HepG2 (cell line): ENCODE data around the gene CFAP221. TPM values are rescaled to one million over a fixed set of nuclear protein-coding genes. Genes with fewer than 3 reads are reported as not detected.
A peak's percentile ranks its signal among the peaks of the same experiment; 100 is the strongest.

Experiments
- ATAC-seq: fragments of 200-7000 bp; cut with Tn5 transposase; 3 replicates; pipeline ENCODE4 v1.9.1; 2020; ENCODE audit warnings: mild to moderate bottlenecking, moderate library complexity
- BruUV-seq: library from RNA; stranded (reverse); fragments of 400-500 nt; replicated peaks from 2 replicates; lab custom pipeline; 2021; lab: Mats Ljungman, UMichigan
- CTCF ChIA-PET: fragments of 300-600 bp; formaldehyde crosslinking; extraction: SDS; loops from one replicate; lab custom pipeline; 2021; ENCODE audit warnings: low total read pairs, inconsistent platforms, low intra/inter-chr PET ratio; lab: Yijun Ruan, JAX
- POLR2A ChIA-PET: fragments of 350-600 bp; sonication (Branson Sonifier 250); formaldehyde crosslinking; loops from one replicate; lab custom pipeline; 2020; ENCODE audit warnings: antibody characterized with exemption, inconsistent platforms; lab: Yijun Ruan, JAX
- DNase-seq: peaks from one replicate; pipeline ENCODE4 v3.0.0-alpha.2; 2015; ENCODE audit warnings: low spot score
- FAIRE-seq: peaks from 3 replicates; lab custom pipeline; 2011; peaks lifted over from hg19 to GRCh38; lab: Jason Lieb, UNC
- H2AFZ ChIP-seq: one replicate; pipeline ENCODE4 v1.6.1; 2011; ENCODE audit warnings: low read length, inconsistent platforms
- H3K27ac ChIP-seq: fragments of 300-600 bp; 3 replicates; pipeline ENCODE4 v1.8.0; 2011; ENCODE audit warnings: mixed run types, mild to moderate bottlenecking, mixed read lengths, low read length, inconsistent platforms; ENCODE audit not compliant: insufficient read depth; ENCODE audit errors: extremely low read length
- H3K27me3 ChIP-seq, 2 experiments: fragments of 200-600 bp in 1 of 2; 2 replicates in 1 of 2; 3 replicates in 1 of 2; pipeline versions ENCODE4 v1.6.0 to v1.8.0; 2011; ENCODE audit warnings: low read length in 2 of 2, mild to moderate bottlenecking in 2 of 2, moderate library complexity in 2 of 2, inconsistent platforms in 1 of 2; ENCODE audit not compliant: insufficient read depth in 2 of 2, control insufficient read depth in 1 of 2
- H3K36me3 ChIP-seq, 2 experiments: fragments of 200-600 bp in 1 of 2; replicated peaks in 1 of 2; 2 replicates in 1 of 2; 3 replicates in 1 of 2; pipeline versions ENCODE4 v1.5.1 to v1.8.0; 2011; ENCODE audit warnings: low read length in 2 of 2, inconsistent platforms in 1 of 2; ENCODE audit not compliant: insufficient read depth in 2 of 2, control insufficient read depth in 1 of 2
- H3K4me1 ChIP-seq: 2 replicates; pipeline ENCODE4 v1.5.1; 2012; ENCODE audit warnings: low read length, inconsistent platforms; ENCODE audit not compliant: insufficient read depth
- H3K4me2 ChIP-seq: 2 replicates; pipeline ENCODE4 v1.6.0; 2011; ENCODE audit warnings: low read depth, low read length, inconsistent platforms
- H3K4me3 ChIP-seq, 3 experiments: fragments of 200-600 bp in 1 of 3; sonication (generic), shearing (Covaris generic) in 1 of 3; replicated peaks in 1 of 3; 2 replicates each; pipeline ENCODE4 v1.5.1; 2011 to 2016; ENCODE audit warnings: low read length in 3 of 3, inconsistent platforms in 2 of 3, low read depth in 2 of 3, mild to moderate bottlenecking in 2 of 3, control low read depth in 1 of 3, mixed read lengths in 1 of 3; ENCODE audit not compliant: insufficient read depth in 1 of 3
- H3K79me2 ChIP-seq: one replicate; pipeline ENCODE4 v1.6.1; 2011; ENCODE audit warnings: low read length, inconsistent platforms; ENCODE audit not compliant: insufficient read depth
- H3K9ac ChIP-seq: 2 replicates; pipeline ENCODE4 v1.6.0; 2011; ENCODE audit warnings: mild to moderate bottlenecking, low read depth, low read length, inconsistent platforms; ENCODE audit not compliant: insufficient read depth
- H3K9me3 ChIP-seq: 2 replicates; pipeline ENCODE4 v1.5.1; 2012; ENCODE audit warnings: mild to moderate bottlenecking, low read length
- H4K20me1 ChIP-seq: 2 replicates; pipeline ENCODE4 v1.6.0; 2011; ENCODE audit warnings: inconsistent platforms, mild to moderate bottlenecking, low read length, moderate library complexity; ENCODE audit not compliant: insufficient read depth
- ERF ChIP-seq: IDR thresholded peaks from 2 replicates; pipeline ENCODE4 v1.6.1; 2018; ENCODE audit warnings: missing biosample characterization, missing genetic modification reagents
- GRHL1 ChIP-seq: sonication (generic); formaldehyde crosslinking; conservative IDR thresholded peaks from 2 replicates; pipeline ENCODE4 v1.8.0; 2022; ENCODE audit warnings: missing genetic modification reagents
- HNRNPK ChIP-seq: fragments of 200-400 bp; formaldehyde crosslinking; IDR thresholded peaks from 2 replicates; pipeline ENCODE4 v1.6.1; 2018; ENCODE audit warnings: low read length, low read depth, moderate library complexity, mild to moderate bottlenecking; ENCODE audit not compliant: poor library complexity, severe bottlenecking
- PCBP2 ChIP-seq: fragments of 200-400 bp; formaldehyde crosslinking; optimal IDR thresholded peaks from 2 replicates; pipeline ENCODE3; 2018; ENCODE audit warnings: low read length, low read depth; ENCODE audit not compliant: poor library complexity, severe bottlenecking
- STAT6 ChIP-seq: sonication (generic); formaldehyde crosslinking; IDR thresholded peaks from 2 replicates; pipeline ENCODE4 v1.4.0; 2020; ENCODE audit warnings: missing genetic modification reagents, mild to moderate bottlenecking, borderline replicate concordance
- ZFP41 ChIP-seq: sonication (generic); formaldehyde crosslinking; IDR thresholded peaks from 2 replicates; pipeline ENCODE4 v1.4.0; 2020; ENCODE audit warnings: mild to moderate bottlenecking, missing genetic modification reagents, borderline replicate concordance
- ZNF20 ChIP-seq: sonication (generic); formaldehyde crosslinking; IDR thresholded peaks from 2 replicates; pipeline ENCODE4 v1.4.0; 2020; ENCODE audit warnings: mild to moderate bottlenecking, moderate library complexity, missing genetic modification reagents
- ZNF629 ChIP-seq: sonication (generic); formaldehyde crosslinking; conservative IDR thresholded peaks from 2 replicates; pipeline ENCODE4 v1.5.0; 2020; ENCODE audit warnings: missing genetic modification reagents
- ZNF816 ChIP-seq: sonication (generic); formaldehyde crosslinking; IDR thresholded peaks from 2 replicates; pipeline ENCODE4 v1.8.0; 2022; ENCODE audit warnings: missing genetic modification reagents, mild to moderate bottlenecking, borderline replicate concordance
- WGBS: methylation state at CpG from one replicate; pipeline ENCODE4 v1.1.6; 2017; ENCODE audit warnings: low lambda C conversion rate; 5-methylcytosine and 5-hydroxymethylcytosine counted together
- in situ Hi-C: cut with HindIII; loops from 2 replicates; pipeline ENCODE4 v1.10.0; 2017; ENCODE audit warnings: low pct_unique_long_range_greater_than_20kb; ENCODE audit not compliant: extremely low pct_ligation_motif_present
- intact Hi-C: fragments of 100-400 bp; cut with micrococcal nuclease; formaldehyde crosslinking; loops from one replicate; pipeline ENCODE4 v1.10.0; 2022; ENCODE audit not compliant: unreplicated experiment
- polyA plus RNA-seq, 8 experiments: library from polyadenylated mRNA; depleted of rRNA in 3 of 8; stranded (reverse) in 7 of 8; unstranded in 1 of 8; fragments of >200 nt; fragmentation: Illumina TruSeq in 4 of 8; extraction: Trizol in 4 of 8; gene quantifications; 2 replicates each; pipeline versions ENCODE4 v1.2.1 to v1.2.3, GENCODE V29; 2011 to 2016; ENCODE audit warnings: low read depth in 4 of 8, missing spikeins in 1 of 8, mixed read lengths in 1 of 8; ENCODE audit not compliant: insufficient read depth in 1 of 8
- total RNA-seq, 5 experiments: library from RNA; depleted of rRNA; stranded (reverse); fragments of >200 nt; fragmentation: Illumina TruSeq; extraction: Trizol; gene quantifications; 2 replicates each; pipeline ENCODE4 v1.2.3, GENCODE V29; 2016; ENCODE audit warnings: low read depth in 1 of 5

The CFAP221 gene
- total and polyA plus RNA-seq, 2 of the 13 experiments (the other 11 are each of a cell fraction or from before 2014, with no cell fraction given), result not detected

- TF ChIP-seq ERF, result no peak
- TF ChIP-seq, all 625 proteins: peak for 0
- ChIA-PET CTCF (no interaction called here), POLR2A (interaction anchor here (1.1 kb wide), 1 partner anchor 21 kb away, joined by 3 read pairs; no protein-coding TSS in a partner anchor)
- H3K36me3 ChIP-seq, result no peaks in the 10 kb centered on the region
- H3K4me1 ChIP-seq, result no peaks in the 10 kb centered on the region
- H3K4me2 ChIP-seq, result no peak overlapping the region
- H3K79me2 ChIP-seq, result no peaks in the 10 kb centered on the region
- BruUV-seq, result no TSS peak
- DNase-seq (no peak), FAIRE-seq (no peak), ATAC-seq (no peak)
- no peak overlapping the region for H2AFZ ChIP-seq
- H3K9me3 ChIP-seq, result no peaks in the 10 kb centered on the region
- WGBS, result 31% methylated on average over 6 of the region's 6 CpGs
- no peak overlapping the region for H3K4me3 ChIP-seq
- no peaks in the 10 kb centered on the region for H4K20me1 ChIP-seq
- no peaks in the 10 kb centered on the region; a peak in 2 of 5 replicates for H3K27me3 ChIP-seq
- no peak overlapping the region for H3K27ac ChIP-seq
- in situ Hi-C loops (no loop called here), intact Hi-C loops (no loop called here)
- no peak overlapping the region for H3K9ac ChIP-seq
Measured at GRCh38 chr2:119508756-119509155, 35.5 kb upstream of the CFAP221 start.

GRCh38 chr2:119511989-119512388 is 32.3 kb upstream of the CFAP221 start:
- Histone ChIP-seq H4K20me1 (no peaks in the 10 kb centered on the region), H3K4me3 (no peak overlapping the region), H3K4me2 (no peak overlapping the region), H2AFZ (no peak overlapping the region), H3K27me3 (peaks cover 0 to 4% of the 10 kb centered on the region in 2 experiments; a peak in 2 of 5 replicates), H3K9ac (no peak overlapping the region), H3K27ac (no peak overlapping the region), H3K36me3 (no peaks in the 10 kb centered on the region), H3K79me2 (no peaks in the 10 kb centered on the region), H3K4me1 (no peaks in the 10 kb centered on the region), H3K9me3 (no peaks in the 10 kb centered on the region)
- TF ChIP-seq ZNF816 (CRISPR knock-in tag) (no peak), ZNF20 (CRISPR knock-in tag) (no peak), GRHL1 (CRISPR knock-in tag) (no peak), ZFP41 (CRISPR knock-in tag) (no peak), PCBP2 (peak; percentile 47), STAT6 (CRISPR knock-in tag) (no peak), HNRNPK (peak; percentile 90), ZNF629 (CRISPR knock-in tag) (no peak)
- no peak for DNase-seq
- intact Hi-C loops (no loop called here), in situ Hi-C loops (no loop called here)
- 55% methylated on average over 3 of the region's 3 CpGs for WGBS
- CTCF ChIA-PET, result no interaction called here
- no peak for FAIRE-seq
- POLR2A ChIA-PET, result no interaction called here
- BruUV-seq, result no TSS peak
- ATAC-seq, result no peak
